GM21723 (cell line): Measurements from ENCODE around the gene CHMP5.

ENCODE experiments used
- ATAC-seq: cut with Tn5 transposase; IDR thresholded peaks from one replicate; pipeline ENCODE4 v1.9.1; 2021; ENCODE audit warnings: mild to moderate bottlenecking, moderate library complexity; ENCODE audit not compliant: unreplicated experiment

CHMP5 gene

DNA sequence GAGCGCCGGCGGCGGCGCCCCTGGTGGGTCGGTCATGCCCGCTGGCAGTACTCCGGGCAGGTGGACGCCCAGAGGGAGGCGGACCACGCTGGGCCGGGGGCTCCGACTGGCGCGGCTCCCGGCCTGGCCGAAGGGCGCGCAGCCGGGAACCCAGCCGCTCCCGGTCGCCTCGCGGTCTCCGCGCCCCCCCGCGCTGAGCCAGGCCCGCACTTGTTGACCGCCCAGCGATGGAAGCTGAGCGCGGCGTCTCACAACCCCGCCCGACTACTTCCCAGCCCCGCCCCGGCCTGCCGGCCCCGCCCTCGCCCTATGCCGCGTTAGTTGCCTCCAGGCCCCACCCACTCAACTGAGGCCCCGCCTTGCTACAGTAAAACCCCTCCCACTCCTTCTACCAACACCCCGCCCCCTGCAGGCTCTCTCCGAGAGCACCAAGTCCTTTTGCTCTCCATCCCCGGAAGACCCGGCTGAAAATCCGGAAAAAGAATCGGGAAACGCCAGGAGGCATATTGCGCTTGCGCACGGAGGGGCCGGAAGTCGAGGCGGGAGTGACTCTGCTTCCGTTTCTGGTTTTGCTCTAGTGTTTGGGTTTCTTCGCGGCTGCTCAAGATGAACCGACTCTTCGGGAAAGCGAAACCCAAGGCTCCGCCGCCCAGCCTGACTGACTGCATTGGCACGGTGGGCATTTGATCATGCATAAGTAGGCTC lies at the start of gene CHMP5, which contains the start of gene BAG1:
Gene CHMP5 (plus strand): TSS at position 577 of the 705 bp plus-strand sequence. CDS start 30 bp downstream, at position 607.
Gene BAG1 (minus strand): TSS at position 236 of the 705 bp plus-strand sequence.
- ATAC-seq: peak; percentile 87

- no peak for ATAC-seq
Observed at GRCh38 chr9:33220681-33221567, 43.9 kb upstream of the CHMP5 start.

GRCh38 chr9:33221568-33221884 lies 43.3 kb upstream of the CHMP5 start:
- ATAC-seq: no peak

GRCh38 chr9:33222031-33222430 lies 42.8 kb upstream of the CHMP5 start:
- ATAC-seq: no peak

DNA sequence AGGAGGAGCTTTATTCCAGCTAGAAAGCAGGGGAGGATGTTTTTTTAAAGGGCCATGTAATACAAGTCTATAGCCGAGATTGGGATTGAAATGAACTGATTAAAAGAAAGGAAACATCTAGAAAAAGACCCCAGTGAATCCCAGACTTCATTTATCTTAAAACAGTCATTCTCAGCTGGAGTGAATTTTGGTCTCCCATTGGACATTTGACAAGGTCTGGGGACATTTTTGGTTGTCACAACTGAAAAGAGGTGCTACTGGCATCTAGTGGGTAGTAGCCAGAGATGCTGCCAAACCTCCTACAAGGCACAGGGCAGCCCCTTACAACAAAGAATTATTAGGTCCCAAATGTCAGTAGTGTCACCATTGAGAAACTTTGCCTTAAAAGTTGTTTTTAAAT lies 41.2 kb upstream of the CHMP5 start:
- ATAC-seq: no peak

DNA sequence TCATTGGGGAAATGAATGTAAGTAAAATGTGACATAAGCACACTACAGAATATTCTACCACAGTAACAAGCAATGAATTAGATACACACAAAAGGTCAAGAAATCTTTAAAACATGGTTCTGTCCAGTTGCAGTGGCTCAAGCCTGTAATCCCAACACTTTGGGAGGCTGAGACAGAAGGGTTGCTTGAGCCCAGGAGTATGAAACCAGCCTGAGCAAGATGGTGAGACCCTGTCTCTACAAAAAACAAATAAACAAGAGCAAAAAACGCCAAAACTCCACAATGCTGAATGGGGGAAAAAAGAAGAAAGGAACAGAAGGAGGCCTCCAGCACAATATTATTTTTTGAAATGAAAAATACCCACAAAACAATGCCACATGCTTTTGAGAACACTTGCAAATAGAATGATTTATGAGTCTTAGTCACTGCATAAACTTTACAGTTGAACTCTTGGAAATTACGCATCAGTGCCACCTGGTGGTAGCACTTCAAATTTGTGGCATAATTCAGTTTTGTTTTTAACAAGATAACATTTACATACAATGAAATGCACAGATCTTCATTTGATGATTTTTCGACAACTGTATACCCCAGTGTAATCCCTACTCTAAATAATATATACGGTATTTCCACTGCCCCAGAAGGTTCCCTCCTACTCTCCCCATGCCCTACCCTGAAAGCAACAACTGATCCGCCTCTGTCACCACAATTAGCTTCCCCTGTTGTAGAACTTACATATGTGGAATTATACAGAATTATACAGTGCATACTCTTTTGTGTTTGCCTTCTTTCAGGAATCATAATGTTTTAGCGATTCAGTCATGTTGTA lies 39.3 kb upstream of the CHMP5 start:
- no peak for ATAC-seq

- ATAC-seq: peak; percentile 53
Observed at GRCh38 chr9:33227008-33227398, 37.8 kb upstream of the CHMP5 start.

- no peak for ATAC-seq
Observed at GRCh38 chr9:33227741-33228140, 37.1 kb upstream of the CHMP5 start.

GRCh38 chr9:33228606-33229005 lies 36.2 kb upstream of the CHMP5 start:
- ATAC-seq: no peak

DNA sequence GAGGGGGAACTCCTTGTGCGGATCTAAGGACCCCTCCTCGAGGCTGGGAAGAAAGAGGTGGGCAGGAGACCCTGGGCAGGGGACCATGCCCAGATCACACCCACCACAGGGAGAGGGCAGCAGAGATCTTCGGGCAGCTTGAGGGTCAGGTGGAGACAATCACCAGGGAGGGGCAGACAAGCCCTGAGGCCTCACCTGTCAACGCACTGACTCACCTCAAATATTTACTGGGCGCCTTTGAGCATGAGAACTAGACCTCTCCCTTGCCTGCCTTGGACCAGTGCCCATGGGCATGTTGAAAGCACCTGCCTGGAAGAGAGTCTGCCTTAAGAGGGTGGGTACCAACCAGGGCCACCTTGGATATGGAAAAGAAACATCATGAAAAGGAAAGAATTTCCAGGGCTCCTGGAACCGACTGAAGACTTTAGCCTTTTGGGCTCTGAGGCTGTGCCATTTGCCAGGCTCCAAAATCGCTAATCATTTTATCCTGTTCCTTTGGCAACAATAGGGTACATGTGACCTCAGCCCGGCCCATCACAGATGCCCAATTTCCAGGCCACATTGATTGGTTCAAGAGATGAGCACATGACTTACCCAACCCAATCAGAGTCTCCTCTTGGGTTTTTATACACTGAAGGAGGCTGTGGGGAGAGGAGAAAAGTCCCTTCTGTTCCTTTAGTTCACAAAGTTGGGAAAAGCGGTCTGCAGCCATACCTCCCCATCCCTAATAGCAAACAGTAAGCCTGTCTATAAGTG lies 35.3 kb upstream of the CHMP5 start:
- no peak for ATAC-seq

- ATAC-seq: no peak
Observed at GRCh38 chr9:33230756-33231622, 33.9 kb upstream of the CHMP5 start.

GRCh38 chr9:33231623-33231942 lies 33.3 kb upstream of the CHMP5 start:
- ATAC-seq: no peak

- no peak for ATAC-seq
Observed at GRCh38 chr9:33232815-33233214, 32.0 kb upstream of the CHMP5 start.

DNA sequence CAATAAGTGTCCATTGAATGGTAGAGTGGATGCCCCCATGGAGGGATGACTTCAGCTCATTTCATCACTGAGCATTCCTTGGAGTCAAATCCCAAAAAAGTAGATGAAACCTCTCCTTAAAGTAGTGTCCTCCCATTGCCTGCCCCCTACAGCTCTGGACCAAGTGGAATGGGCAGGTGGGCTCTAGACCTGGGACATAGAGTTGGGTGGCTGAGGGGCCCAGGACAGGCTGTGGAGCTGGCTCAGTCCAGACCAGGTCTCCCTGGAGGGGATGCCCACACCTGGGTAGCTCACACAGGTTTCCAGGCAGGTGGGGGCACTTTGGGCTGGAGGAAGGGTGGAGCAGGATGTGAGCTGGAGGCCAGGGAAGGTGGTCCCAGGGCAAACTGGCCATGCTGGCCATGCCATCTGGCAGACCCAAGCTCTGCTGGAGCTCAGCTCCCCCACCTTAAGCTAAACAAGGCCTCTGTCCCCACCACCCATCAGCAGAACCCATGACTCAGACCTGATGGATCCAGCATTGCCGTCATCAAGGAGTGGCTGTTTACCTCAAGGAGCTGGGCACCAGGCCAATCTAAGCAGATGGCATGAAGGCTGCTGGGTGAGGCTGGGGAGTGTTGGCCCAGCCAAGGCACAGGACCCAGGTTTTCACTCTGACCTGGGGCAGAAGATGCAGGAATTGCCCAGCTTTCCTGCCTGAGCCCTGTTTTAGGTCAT lies 31.1 kb upstream of the CHMP5 start:
- ATAC-seq: no peak

GRCh38 chr9:33234511-33235467 lies 30.1 kb upstream of the CHMP5 start:
- no peak for ATAC-seq

GRCh38 chr9:33236571-33236970 lies 28.3 kb upstream of the CHMP5 start:
- ATAC-seq: no peak

- no peak for ATAC-seq
Observed at GRCh38 chr9:33239921-33240320, 24.9 kb upstream of the CHMP5 start, which contains the start of gene SPINK4. TSS of gene SPINK4 (plus strand) at chr9:33240167. CDS start at chr9:33240209, 42 bp downstream.

DNA sequence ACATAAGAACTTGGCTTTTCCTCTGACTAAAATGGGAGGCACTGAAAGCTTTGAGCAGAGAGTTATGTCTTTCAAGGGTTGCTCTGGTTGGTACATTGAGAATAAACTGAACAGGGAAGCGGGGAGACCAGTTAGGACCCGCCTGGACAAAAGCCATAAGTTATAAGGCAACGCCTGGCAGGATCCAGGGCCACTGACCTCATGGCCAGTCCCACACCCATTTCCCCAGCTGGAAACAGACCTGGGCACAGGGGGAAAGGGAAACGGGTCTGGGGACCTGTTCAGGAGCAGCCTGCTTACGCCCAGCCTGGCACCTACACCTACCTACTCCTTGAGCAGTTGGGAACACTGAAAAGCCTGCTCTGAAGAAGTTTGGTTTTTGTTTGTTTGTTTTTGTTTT lies 23.6 kb upstream of the CHMP5 start:
- no peak for ATAC-seq
